H1 (cell line): Measurements from ENCODE around the gene KNCN. TPM values are rescaled to one million over a fixed set of nuclear protein-coding genes. Genes with fewer than 3 reads are reported as not detected.

Experiments
- CTCF ChIA-PET: fragments of 300-600 bp; sonication (Branson Sonifier 250); formaldehyde crosslinking; loops from one replicate; lab custom pipeline; 2021; ENCODE audit not compliant: partially characterized antibody; lab: Charles Lee
- POLR2A ChIA-PET: fragments of 300-600 bp; sonication (Branson Sonifier 250); formaldehyde crosslinking; loops from one replicate; lab custom pipeline; 2021; ENCODE audit warnings: inconsistent platforms; ENCODE audit not compliant: partially characterized antibody; lab: Charles Lee
- DNase-seq, 2 experiments: peaks; one replicate each; pipeline versions ENCODE4 v3.0.0 to v3.0.0-alpha.2; 2010 to 2022; ENCODE audit warnings: low spot score in 2 of 2, low read depth in 1 of 2, mixed read lengths in 1 of 2
- FAIRE-seq: peaks from 2 replicates; lab custom pipeline; 2011; peaks lifted over from hg19 to GRCh38; lab: Jason Lieb, UNC
- H2AFZ ChIP-seq: 2 replicates; pipeline ENCODE4 v1.8.1; 2012; ENCODE audit warnings: low read length, inconsistent platforms
- H2AK5ac ChIP-seq: 2 replicates; pipeline ENCODE4 v1.6.1; 2013; ENCODE audit warnings: low read depth, low read length
- H2BK120ac ChIP-seq: replicated peaks from 2 replicates; pipeline ENCODE3; 2013; ENCODE audit warnings: low read depth, low read length, inconsistent platforms
- H2BK12ac ChIP-seq: 2 replicates; pipeline ENCODE4 v1.6.1; 2013; ENCODE audit warnings: low read depth, low read length
- H2BK15ac ChIP-seq: 2 replicates; pipeline ENCODE4 v1.6.1; 2013; ENCODE audit warnings: low read length
- H2BK20ac ChIP-seq: 2 replicates; pipeline ENCODE4 v1.6.1; 2013; ENCODE audit warnings: low read length
- H2BK5ac ChIP-seq: 2 replicates; pipeline ENCODE4 v1.6.1; 2013; ENCODE audit warnings: low read depth, low read length
- H3K14ac ChIP-seq: 2 replicates; pipeline ENCODE4 v1.6.1; 2013; ENCODE audit warnings: inconsistent platforms; ENCODE audit not compliant: insufficient read length
- H3K18ac ChIP-seq: 2 replicates; pipeline ENCODE4 v1.6.1; 2013; ENCODE audit warnings: low read length; ENCODE audit errors: extremely low read depth
- H3K23ac ChIP-seq: 2 replicates; pipeline ENCODE4 v1.6.1; 2013; ENCODE audit warnings: inconsistent platforms; ENCODE audit not compliant: insufficient read length
- H3K23me2 ChIP-seq: 2 replicates; pipeline ENCODE4 v1.6.1; 2013; ENCODE audit warnings: low read depth, low read length
- H3K27ac ChIP-seq: 2 replicates; pipeline ENCODE4 v1.6.1; 2011; ENCODE audit warnings: low read depth, low read length, inconsistent platforms
- H3K27me3 ChIP-seq, 4 experiments: replicated peaks in 1 of 4; 1 replicate in 1 of 4; 2 replicates in 3 of 4; pipeline versions ENCODE4 v1.6.1 to v1.8.1; 2011 to 2013; ENCODE audit warnings: low read length in 3 of 4, mild to moderate bottlenecking in 3 of 4, inconsistent platforms in 2 of 4, mixed read lengths in 2 of 4, moderate library complexity in 1 of 4; ENCODE audit not compliant: control insufficient read depth in 3 of 4, insufficient read depth in 3 of 4; ENCODE audit errors: extremely low read depth in 1 of 4
- H3K36me3 ChIP-seq, 4 experiments: 2 replicates each; pipeline versions ENCODE4 v1.6.1 to v1.8.1; 2011 to 2013; ENCODE audit warnings: mild to moderate bottlenecking in 4 of 4, low read length in 3 of 4, moderate library complexity in 2 of 4, control low read depth in 1 of 4, inconsistent platforms in 1 of 4; ENCODE audit not compliant: insufficient read depth in 4 of 4, control insufficient read depth in 2 of 4
- H3K4ac ChIP-seq: replicated peaks from 2 replicates; pipeline ENCODE3; 2013; ENCODE audit warnings: low read length, low read depth, mixed read lengths, inconsistent platforms; ENCODE audit not compliant: insufficient read length
- H3K4me1 ChIP-seq, 4 experiments: replicated peaks in 1 of 4; 1 replicate in 1 of 4; 2 replicates in 3 of 4; pipeline versions ENCODE4 v1.6.1 to v1.8.1; 2011 to 2013; ENCODE audit warnings: low read length in 3 of 4, inconsistent platforms in 2 of 4, mixed read lengths in 1 of 4; ENCODE audit not compliant: insufficient read depth in 4 of 4, control insufficient read depth in 3 of 4
- H3K4me2 ChIP-seq, 2 experiments: 2 replicates each; pipeline versions ENCODE4 v1.6.1 to v1.8.1; 2011 to 2013; ENCODE audit warnings: low read depth in 2 of 2, low read length in 2 of 2, control low read depth in 1 of 2, inconsistent platforms in 1 of 2, mild to moderate bottlenecking in 1 of 2; ENCODE audit not compliant: insufficient read depth in 1 of 2
- H3K4me3 ChIP-seq, 4 experiments: fragments of 200-600, 300-600 bp in 1 of 4; sonication (generic), shearing (Covaris generic), sonication (Bioruptor Twin) in 1 of 4; 2 replicates each; pipeline versions ENCODE4 v1.5.1 to v1.8.1; 2011 to 2016; ENCODE audit warnings: low read length in 4 of 4, low read depth in 3 of 4, control low read depth in 2 of 4, inconsistent platforms in 2 of 4, mild to moderate bottlenecking in 2 of 4, mixed read lengths in 1 of 4, moderate library complexity in 1 of 4; ENCODE audit not compliant: insufficient read depth in 2 of 4; ENCODE audit errors: extremely low read depth in 1 of 4
- H3K56ac ChIP-seq: replicated peaks from 2 replicates; pipeline ENCODE3; 2013; ENCODE audit warnings: low read depth, mild to moderate bottlenecking, mixed read lengths, low read length, inconsistent platforms; ENCODE audit not compliant: insufficient read length
- H3K79me1 ChIP-seq: 2 replicates; pipeline ENCODE4 v1.6.1; 2013; ENCODE audit warnings: low read depth, low read length, control low read depth
- H3K79me2 ChIP-seq, 2 experiments: 2 replicates each; pipeline versions ENCODE4 v1.6.1 to v1.8.1; 2012 to 2013; ENCODE audit warnings: low read length in 2 of 2, mild to moderate bottlenecking in 2 of 2, inconsistent platforms in 1 of 2; ENCODE audit not compliant: insufficient read depth in 2 of 2, control insufficient read depth in 1 of 2
- H3K9ac ChIP-seq, 4 experiments: replicated peaks in 1 of 4; 1 replicate in 1 of 4; 2 replicates in 3 of 4; pipeline versions ENCODE4 v1.6.1 to v1.8.1; 2011 to 2013; ENCODE audit warnings: low read depth in 3 of 4, low read length in 3 of 4, control low read depth in 2 of 4, mild to moderate bottlenecking in 2 of 4, moderate library complexity in 2 of 4, inconsistent platforms in 1 of 4; ENCODE audit errors: extremely low read depth in 1 of 4
- H3K9me3 ChIP-seq, 2 experiments: 2 replicates each; pipeline versions ENCODE4 v1.6.1 to v1.8.1; 2012 to 2013; ENCODE audit warnings: mild to moderate bottlenecking in 2 of 2, moderate library complexity in 2 of 2, control low read depth in 1 of 2, inconsistent platforms in 1 of 2, low read depth in 1 of 2, low read length in 1 of 2, mixed read lengths in 1 of 2; ENCODE audit not compliant: insufficient read depth in 2 of 2
- H4K20me1 ChIP-seq, 2 experiments: replicated peaks in 1 of 2; 2 replicates each; pipeline versions ENCODE3 to v1.8.1; 2011 to 2013; ENCODE audit warnings: inconsistent platforms in 2 of 2, low read length in 2 of 2, mild to moderate bottlenecking in 1 of 2; ENCODE audit not compliant: insufficient read depth in 2 of 2, control insufficient read depth in 1 of 2
- H4K5ac ChIP-seq: 2 replicates; pipeline ENCODE4 v1.6.1; 2013; ENCODE audit warnings: low read length, low read depth, mixed read lengths, inconsistent platforms; ENCODE audit not compliant: insufficient read length
- H4K8ac ChIP-seq: 2 replicates; pipeline ENCODE4 v1.8.0; 2013; ENCODE audit warnings: mild to moderate bottlenecking, moderate library complexity, low read length, inconsistent platforms; ENCODE audit not compliant: insufficient read depth; ENCODE audit errors: extremely low read depth
- H4K91ac ChIP-seq: replicated peaks from 2 replicates; pipeline ENCODE3; 2013; ENCODE audit warnings: low read length, mixed read lengths, inconsistent platforms; ENCODE audit not compliant: insufficient read length
- HDAC6 ChIP-seq: IDR thresholded peaks from one replicate; pipeline ENCODE4 v1.7.1; 2012; ENCODE audit warnings: low read depth, mild to moderate bottlenecking, inconsistent platforms, low read length, moderate library complexity
- JUND ChIP-seq: IDR thresholded peaks from 2 replicates; pipeline ENCODE4 v1.6.1; 2011; ENCODE audit warnings: mild to moderate bottlenecking, improper control_type of control experiment, low read length
- NRF1 ChIP-seq: IDR thresholded peaks from 2 replicates; pipeline ENCODE4 v1.6.1; 2011; ENCODE audit warnings: mild to moderate bottlenecking, low read depth, low read length, improper control_type of control experiment
- POU5F1 ChIP-seq: IDR thresholded peaks from 2 replicates; pipeline ENCODE4 v1.6.1; 2011; ENCODE audit warnings: low read depth, mild to moderate bottlenecking, low read length, moderate library complexity
- RFX5 ChIP-seq: IDR thresholded peaks from 2 replicates; pipeline ENCODE4 v1.6.1; 2011; ENCODE audit warnings: low read depth, low read length, improper control_type of control experiment, borderline replicate concordance
- SP1 ChIP-seq: IDR thresholded peaks from 2 replicates; pipeline ENCODE4 v1.6.1; 2011; ENCODE audit warnings: low read depth, low read length
- WGBS, 2 experiments: shearing (Covaris generic) in 1 of 2; methylation state at CpG; one replicate each; pipeline versions ENCODE4 v1.1.6 to v1.1.7; 2013 to 2015; ENCODE audit warnings: low lambda C conversion rate in 2 of 2, mixed read lengths in 2 of 2, inconsistent platforms in 1 of 2, low coverage in 1 of 2, missing lambda C conversion rate in 1 of 2; ENCODE audit not compliant: insufficient replicate concordance in 2 of 2, insufficient coverage in 1 of 2, insufficient read length in 1 of 2; ENCODE audit errors: extremely low coverage in 1 of 2, missing lambda C conversion rate in 1 of 2; 5-methylcytosine and 5-hydroxymethylcytosine counted together
- polyA plus RNA-seq, 7 experiments: library from polyadenylated mRNA; depleted of rRNA in 3 of 7; stranded (reverse) in 5 of 7; unstranded in 2 of 7; fragments of >200 nt in 5 of 7; fragments of 200-250 nt in 2 of 7; gene quantifications; 1 replicate in 5 of 7; 2 replicates in 1 of 7; 4 replicates in 1 of 7; pipeline versions ENCODE4 v1.2.1 to v1.2.3, GENCODE V29; 2011 to 2013; ENCODE audit warnings: missing spikeins in 2 of 7, mixed read lengths in 2 of 7
- total RNA-seq: library from RNA; stranded (reverse); fragmentation: NEBNext Ultra II Directional; extraction: Animal tissue kit (Norgen Biotek cat#: 25700); gene quantifications from 2 replicates; pipeline ENCODE4 v1.2.1, GENCODE V29; 2021

KNCN gene
- total and polyA plus RNA-seq, 2 of the 8 experiments (the other 6 are each of a cell fraction or from before 2014, with no cell fraction given) = not detected

DNA sequence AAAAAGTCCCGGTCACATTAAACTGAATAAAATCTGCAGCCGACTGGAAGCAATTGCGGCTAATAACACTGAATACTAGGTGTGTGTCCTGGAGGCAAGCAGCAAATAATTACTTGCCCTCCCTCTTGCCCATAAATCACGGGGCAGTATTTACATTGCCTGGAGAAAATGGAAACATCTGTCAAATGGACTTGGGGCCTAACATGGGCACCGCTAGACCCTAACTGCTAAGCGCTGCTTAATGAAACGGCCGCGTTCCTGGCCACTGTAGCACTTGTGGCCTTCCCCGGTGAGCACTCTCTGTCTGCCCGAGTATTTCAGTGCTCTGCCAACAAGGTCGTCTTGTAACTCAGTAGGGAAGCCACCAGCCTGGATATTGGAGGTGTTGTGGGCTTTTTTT lies 23.9 kb upstream of the KNCN start:
- Histone ChIP-seq H3K4ac (no peak overlapping the region), H3K14ac (no peak overlapping the region), H3K23me2 (no peaks in the 10 kb centered on the region), H3K4me2 (peak overlapping the region; percentile 7 to 36; a peak in 1 of 4 replicates), H3K18ac (no peak overlapping the region), H3K79me1 (no peaks in the 10 kb centered on the region), H4K20me1 (no peaks in the 10 kb centered on the region), H4K91ac (no peak overlapping the region), H3K27ac (no peak overlapping the region), H3K79me2 (no peaks in the 10 kb centered on the region), H3K4me3 (peak overlapping the region in 1 of 4 experiments; percentile 1; a peak in 1 of 8 replicates), H3K56ac (no peak overlapping the region), H3K23ac (no peak overlapping the region), H2BK20ac (no peak overlapping the region), H3K9ac (no peak overlapping the region; a peak in 1 of 7 replicates), H3K36me3 (peaks cover 0 to 6% (median 0%) of the 10 kb centered on the region in 4 experiments; a peak in 2 of 8 replicates), H2BK5ac (peak overlapping the region; percentile 50; the same call in 1 of the 2 replicates), H2AFZ (no peak overlapping the region), H3K27me3 (no peaks in the 10 kb centered on the region), H2BK15ac (no peak overlapping the region), H4K8ac (no peak overlapping the region; the same call in 1 of the 2 replicates), H2BK120ac (no peak overlapping the region), H3K9me3 (no peaks in the 10 kb centered on the region), H3K4me1 (peaks cover 6 to 11% (median 9%) of the 10 kb centered on the region in 4 experiments; a peak in 6 of 7 replicates), H2AK5ac (no peak overlapping the region), H2BK12ac (no peak overlapping the region), H4K5ac (no peak overlapping the region)
- TF ChIP-seq JUND = no peak
- no peak for TF ChIP-seq POU5F1
- no peak for TF ChIP-seq HDAC6
- no peak for TF ChIP-seq SP1
- no peak for TF ChIP-seq RFX5
- no peak for TF ChIP-seq NRF1
- ChIA-PET CTCF (interaction anchor here (3.1 kb wide), 1 partner anchor 28 kb away, joined by 17 read pairs; the partner anchor contains the start of gene MKNK1), POLR2A (no interaction called here)
- 77% methylated on average over 12 of the region's 12 CpGs; no CpG with 5 or more reads in 1 of the 2 experiments for WGBS, 2 experiments
- no peak for FAIRE-seq
- no peak for DNase-seq
